ENCODE measurements around the gene ERICH6. TPM values are rescaled to one million over a fixed set of nuclear protein-coding genes. Genes with fewer than 3 reads are reported as not detected.
"Not testable (repeated sequence)": the region's sequence is repeated elsewhere in the genome, so short reads cannot be mapped to it uniquely, and the experiment has no call there.

The ERICH6 gene
- total RNA-seq, 3 donors from 2014 or later: 0.29 to 0.98 (median 0.48) TPM

DNA sequence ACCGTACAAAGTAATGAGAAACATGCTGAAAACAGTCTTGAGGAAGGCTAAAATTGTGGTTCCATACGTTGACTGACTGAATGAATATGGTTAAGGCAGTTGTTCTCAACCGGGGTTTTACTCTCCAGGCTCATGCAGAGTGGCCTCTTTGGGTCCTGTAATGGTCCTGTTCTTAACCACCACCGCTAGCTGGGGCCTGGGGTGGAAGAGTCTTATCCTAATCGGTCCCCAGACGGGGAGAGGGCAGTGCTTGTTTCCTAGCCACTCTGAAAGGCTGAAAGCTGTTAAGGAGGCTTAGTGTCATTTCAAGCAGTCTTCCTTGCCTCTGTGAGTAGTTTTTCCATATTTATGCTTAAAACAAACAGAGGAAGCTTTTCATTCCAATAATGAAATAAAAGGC lies 68.6 kb downstream of the ERICH6 start:
- Histone ChIP-seq H3K4me3 (no peak overlapping the region), H3K27me3 (no peaks in the 10 kb centered on the region), H3K9me3 (no peaks in the 10 kb centered on the region), H3K4me1 (no peaks in the 10 kb centered on the region), H3K36me3 (no peaks in the 10 kb centered on the region), H3K27ac (no peak overlapping the region)
- DNase-seq (ENCODE audit: low spot score in 2 of 2): no peak
- no peak for TF ChIP-seq POLR2AphosphoS5 (IDR thresholded peaks at IDR 0.05)
- TF ChIP-seq POLR2A (IDR thresholded peaks at IDR 0.05): no peak
- TF ChIP-seq, protein P1, sequence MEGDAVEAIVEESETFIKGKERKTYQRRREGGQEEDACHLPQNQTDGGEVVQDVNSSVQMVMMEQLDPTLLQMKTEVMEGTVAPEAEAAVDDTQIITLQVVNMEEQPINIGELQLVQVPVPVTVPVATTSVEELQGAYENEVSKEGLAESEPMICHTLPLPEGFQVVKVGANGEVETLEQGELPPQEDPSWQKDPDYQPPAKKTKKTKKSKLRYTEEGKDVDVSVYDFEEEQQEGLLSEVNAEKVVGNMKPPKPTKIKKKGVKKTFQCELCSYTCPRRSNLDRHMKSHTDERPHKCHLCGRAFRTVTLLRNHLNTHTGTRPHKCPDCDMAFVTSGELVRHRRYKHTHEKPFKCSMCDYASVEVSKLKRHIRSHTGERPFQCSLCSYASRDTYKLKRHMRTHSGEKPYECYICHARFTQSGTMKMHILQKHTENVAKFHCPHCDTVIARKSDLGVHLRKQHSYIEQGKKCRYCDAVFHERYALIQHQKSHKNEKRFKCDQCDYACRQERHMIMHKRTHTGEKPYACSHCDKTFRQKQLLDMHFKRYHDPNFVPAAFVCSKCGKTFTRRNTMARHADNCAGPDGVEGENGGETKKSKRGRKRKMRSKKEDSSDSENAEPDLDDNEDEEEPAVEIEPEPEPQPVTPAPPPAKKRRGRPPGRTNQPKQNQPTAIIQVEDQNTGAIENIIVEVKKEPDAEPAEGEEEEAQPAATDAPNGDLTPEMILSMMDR (IDR thresholded peaks at IDR 0.05): no peak
- intact Hi-C loops (cut with DNase I; ENCODE audit: low total_unique reads): no loop called here

DNA sequence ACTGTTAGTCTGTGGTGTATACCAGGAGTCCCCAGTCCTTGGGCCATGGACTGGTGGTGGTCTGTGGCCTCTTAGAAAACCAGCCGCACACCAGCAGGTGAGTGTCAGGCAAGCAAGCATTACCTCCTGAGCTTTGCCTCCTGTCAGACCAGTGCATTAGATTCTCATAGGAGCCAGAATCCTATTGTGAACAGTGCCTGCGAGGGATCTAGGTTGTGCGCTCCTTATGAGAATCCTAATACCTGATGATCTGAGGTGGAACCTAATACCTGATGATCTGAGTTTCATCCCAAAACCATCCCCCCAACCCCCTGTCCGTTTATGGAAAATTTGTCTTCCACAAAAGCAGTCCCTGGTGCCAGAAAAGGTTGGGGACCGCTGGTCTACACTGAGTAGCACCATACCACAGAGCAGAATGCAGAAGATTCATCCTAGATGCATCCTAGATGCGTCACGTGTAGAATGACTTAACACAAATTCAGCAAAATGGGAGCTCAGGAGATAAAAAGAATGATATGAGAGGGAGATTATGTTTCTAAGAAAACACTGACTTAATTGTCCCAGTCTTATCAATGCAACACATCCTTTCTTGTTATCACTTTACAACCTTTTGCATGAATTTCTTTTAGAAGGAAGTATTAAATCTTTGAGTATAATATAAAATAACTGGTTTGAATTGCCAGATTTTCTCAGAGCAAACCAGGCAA lies 72.1 kb downstream of the ERICH6 start:
- TF ChIP-seq POLR2AphosphoS5 (IDR thresholded peaks at IDR 0.05) (no peak), POLR2A (IDR thresholded peaks at IDR 0.05) (no peak)
- TF ChIP-seq, protein P1 (IDR thresholded peaks at IDR 0.05): no peak
- H3K4me3 ChIP-seq: no peak overlapping the region
- no peak overlapping the region for H3K27ac ChIP-seq
- H3K27me3 ChIP-seq: no peaks in the 10 kb centered on the region
- no peak for DNase-seq (ENCODE audit: low spot score in 2 of 2)
- H3K36me3 ChIP-seq: no peaks in the 10 kb centered on the region
- intact Hi-C loops (cut with DNase I; ENCODE audit: low total_unique reads): no loop called here
- no peaks in the 10 kb centered on the region for H3K4me1 ChIP-seq
- H3K9me3 ChIP-seq: no peaks in the 10 kb centered on the region

DNA sequence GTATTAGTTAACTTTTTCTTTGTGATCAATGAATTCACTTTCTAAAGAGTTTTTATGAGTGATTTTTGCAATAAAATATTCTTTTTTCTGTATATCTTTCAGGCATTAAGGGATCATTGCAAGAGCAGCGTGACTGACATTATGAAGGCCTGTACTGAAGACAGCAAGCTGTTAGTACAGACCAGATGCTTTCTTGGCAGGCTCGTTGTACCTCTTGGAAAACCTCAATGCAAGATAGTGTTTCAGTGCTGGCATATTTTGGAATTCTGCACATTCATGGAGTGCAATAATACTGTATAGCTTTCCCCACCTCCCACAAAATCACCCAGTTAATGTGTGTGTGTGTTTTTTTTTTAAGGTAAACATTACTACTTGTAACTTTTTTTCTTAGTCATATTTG lies 76.2 kb downstream of the ERICH6 start:
- Histone ChIP-seq H3K4me3 (no peak overlapping the region), H3K9me3 (no peaks in the 10 kb centered on the region), H3K36me3 (no peaks in the 10 kb centered on the region), H3K27ac (no peak overlapping the region), H3K27me3 (no peaks in the 10 kb centered on the region), H3K4me1 (no peaks in the 10 kb centered on the region)
- no peak for DNase-seq (ENCODE audit: low spot score in 2 of 2)
- TF ChIP-seq POLR2AphosphoS5 (IDR thresholded peaks at IDR 0.05): no peak
- no peak for TF ChIP-seq POLR2A (IDR thresholded peaks at IDR 0.05)
- TF ChIP-seq, protein P1 (IDR thresholded peaks at IDR 0.05): no peak
- intact Hi-C loops (cut with DNase I; ENCODE audit: low total_unique reads): no loop called here

DNA sequence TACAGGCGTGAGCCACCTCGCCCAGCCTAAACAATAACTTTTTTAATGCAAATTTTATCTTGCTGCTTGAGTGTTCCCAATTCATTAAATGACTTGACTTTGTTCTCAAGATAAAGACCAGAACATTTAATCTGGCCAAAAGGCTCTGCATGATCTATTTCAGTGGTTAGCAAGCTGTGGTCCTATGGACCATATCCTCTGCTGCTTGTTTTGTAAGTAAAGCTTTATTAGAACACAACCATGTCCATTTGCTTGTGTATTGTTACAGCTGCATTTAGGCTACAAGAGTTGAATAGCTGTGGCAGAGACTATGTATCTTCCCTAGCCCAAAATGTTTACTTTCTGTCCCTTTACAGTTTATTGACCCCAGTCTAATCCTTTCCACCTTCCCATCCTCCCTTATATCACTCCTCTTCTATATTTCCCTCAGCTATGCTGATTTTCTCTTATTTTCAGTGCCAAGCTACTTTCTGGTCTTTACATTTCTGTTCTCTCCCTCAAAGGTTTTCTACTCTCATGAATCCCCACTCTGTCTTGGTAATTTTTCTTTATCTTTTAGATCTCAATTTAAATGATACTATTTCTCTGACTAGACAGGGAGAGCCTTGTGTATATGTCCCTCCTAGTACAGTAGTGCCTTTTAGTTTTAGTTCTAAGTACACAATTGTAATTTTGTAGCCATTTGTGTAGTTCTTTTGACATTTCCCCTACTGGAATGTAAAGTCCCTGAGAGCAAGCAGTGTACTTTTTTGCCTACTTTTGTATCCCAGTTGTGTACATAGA lies 77.4 kb downstream of the ERICH6 start:
- Histone ChIP-seq H3K27ac (no peak overlapping the region), H3K4me3 (no peak overlapping the region), H3K4me1 (peaks cover 0 to 6% of the 10 kb centered on the region in 2 donors), H3K36me3 (no peaks in the 10 kb centered on the region), H3K27me3 (no peaks in the 10 kb centered on the region), H3K9me3 (no peaks in the 10 kb centered on the region)
- TF ChIP-seq POLR2A (IDR thresholded peaks at IDR 0.05): no peak
- TF ChIP-seq POLR2AphosphoS5 (IDR thresholded peaks at IDR 0.05): no peak
- intact Hi-C loops (cut with DNase I; ENCODE audit: low total_unique reads): no loop called here
- DNase-seq (ENCODE audit: low spot score in 2 of 2): no peak

DNA sequence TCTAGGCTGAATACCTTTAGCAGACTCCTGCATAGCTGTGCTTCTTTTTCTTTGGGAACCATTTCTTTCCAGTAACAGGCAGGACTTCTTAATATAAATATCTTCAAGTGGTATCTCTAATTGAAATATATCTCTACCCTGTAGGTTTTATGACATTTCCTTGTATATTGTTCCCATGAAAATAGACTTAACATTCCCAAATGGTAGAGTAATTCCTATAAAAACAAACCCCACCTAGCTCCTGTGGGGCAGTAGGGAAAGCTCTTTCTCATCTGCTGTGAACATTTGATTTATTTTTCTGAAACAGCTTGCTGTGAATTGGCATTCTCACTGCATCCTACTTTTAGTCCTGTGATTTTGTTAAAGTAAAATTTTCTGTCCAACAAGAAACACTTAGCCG lies 79.8 kb downstream of the ERICH6 start:
- Histone ChIP-seq H3K4me1 (peaks cover 0 to 6% of the 10 kb centered on the region in 2 donors), H3K9me3 (no peaks in the 10 kb centered on the region), H3K36me3 (no peaks in the 10 kb centered on the region), H3K27me3 (no peaks in the 10 kb centered on the region), H3K27ac (no peak overlapping the region), H3K4me3 (no peak overlapping the region)
- DNase-seq (ENCODE audit: low spot score in 2 of 2): no peak
- intact Hi-C loops (cut with DNase I; ENCODE audit: low total_unique reads): no loop called here
- TF ChIP-seq POLR2AphosphoS5 (IDR thresholded peaks at IDR 0.05): no peak
- no peak for TF ChIP-seq POLR2A (IDR thresholded peaks at IDR 0.05)
- TF ChIP-seq, protein P1 (IDR thresholded peaks at IDR 0.05): no peak

DNA sequence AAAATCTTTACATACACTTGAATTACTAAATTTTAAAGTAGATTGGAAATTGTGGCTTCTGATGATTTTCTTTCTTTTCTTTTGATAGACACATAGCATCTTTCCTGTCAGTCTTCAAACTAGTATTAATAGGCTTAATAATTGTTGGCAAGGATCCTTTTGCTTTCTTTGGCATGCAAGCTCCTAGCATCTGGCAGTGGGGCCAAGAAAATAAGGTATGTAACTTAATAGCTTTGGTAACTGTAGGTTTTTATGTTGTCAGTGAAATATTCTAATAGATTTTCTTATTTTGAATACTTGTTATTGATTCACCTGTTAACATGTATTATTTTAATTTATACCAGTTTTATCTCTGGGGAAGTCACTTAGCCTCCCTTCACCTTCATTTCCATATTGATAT lies 80.8 kb downstream of the ERICH6 start:
- H3K27ac ChIP-seq; H3K27me3 ChIP-seq; H3K4me1 ChIP-seq; H3K36me3 ChIP-seq; intact Hi-C loops (cut with DNase I; ENCODE audit: low total_unique reads); DNase-seq (ENCODE audit: low spot score in 2 of 2); H3K4me3 ChIP-seq; H3K9me3 ChIP-seq: not testable (repeated sequence)

All from breast epithelium (tissue), 4 donors.